Hematopoietic multipotent progenitor cell treated with erythropoietin and hydrocortisone succinate and interleukin-3 and kit ligand, for 8 days (in vitro differentiated cells): Measurements from ENCODE around the gene CBX4.

Experiments used
- DNase-seq: peaks from one replicate; pipeline ENCODE4 v3.0.0-alpha.2; 2015

The CBX4 gene

DNA sequence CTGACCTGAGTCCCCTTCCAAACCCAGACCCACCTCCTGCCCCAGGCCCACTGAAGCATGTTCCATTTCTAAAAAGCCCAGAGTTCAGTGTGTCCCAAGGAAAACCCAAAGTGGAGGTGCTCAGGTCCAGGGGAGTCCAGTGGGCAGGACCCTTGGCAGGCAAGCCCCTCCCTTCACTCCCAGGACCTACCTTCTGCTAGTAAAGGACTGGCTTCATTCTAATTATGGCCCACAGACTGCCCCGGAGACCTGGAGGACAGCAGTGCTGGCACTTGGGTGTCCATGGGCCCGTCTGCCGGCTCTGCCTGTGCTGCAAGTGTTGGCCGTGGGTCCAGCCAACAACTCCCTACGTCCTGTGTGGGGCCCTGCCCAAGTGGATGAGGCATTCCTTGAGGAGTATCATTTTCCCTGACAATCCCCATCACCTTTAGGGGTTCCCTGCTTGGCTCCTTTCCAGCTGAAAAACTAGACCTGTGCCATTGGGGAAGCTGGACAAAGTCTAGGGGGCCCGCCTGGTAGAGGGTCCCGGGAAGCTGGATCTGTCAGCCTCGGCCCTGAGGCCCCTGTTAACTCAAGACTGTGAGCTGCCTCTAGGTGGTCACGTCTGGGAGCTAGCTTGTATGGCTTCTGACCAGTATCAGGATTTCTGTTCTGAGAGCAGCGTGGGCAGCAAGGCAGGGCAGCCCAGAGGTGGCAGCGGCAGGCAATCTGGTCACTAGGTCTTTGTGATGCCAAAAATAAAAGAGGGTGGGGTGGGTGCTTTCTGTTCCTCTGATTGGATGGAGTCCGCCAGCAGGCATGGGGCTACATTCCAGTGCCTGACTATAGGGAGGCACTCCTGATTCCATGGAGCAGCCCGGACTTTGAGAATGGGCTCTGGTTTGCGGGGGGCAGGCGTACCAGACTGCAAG is 53.1 kb downstream of the CBX4 start:
- DNase-seq = no peak

DNA sequence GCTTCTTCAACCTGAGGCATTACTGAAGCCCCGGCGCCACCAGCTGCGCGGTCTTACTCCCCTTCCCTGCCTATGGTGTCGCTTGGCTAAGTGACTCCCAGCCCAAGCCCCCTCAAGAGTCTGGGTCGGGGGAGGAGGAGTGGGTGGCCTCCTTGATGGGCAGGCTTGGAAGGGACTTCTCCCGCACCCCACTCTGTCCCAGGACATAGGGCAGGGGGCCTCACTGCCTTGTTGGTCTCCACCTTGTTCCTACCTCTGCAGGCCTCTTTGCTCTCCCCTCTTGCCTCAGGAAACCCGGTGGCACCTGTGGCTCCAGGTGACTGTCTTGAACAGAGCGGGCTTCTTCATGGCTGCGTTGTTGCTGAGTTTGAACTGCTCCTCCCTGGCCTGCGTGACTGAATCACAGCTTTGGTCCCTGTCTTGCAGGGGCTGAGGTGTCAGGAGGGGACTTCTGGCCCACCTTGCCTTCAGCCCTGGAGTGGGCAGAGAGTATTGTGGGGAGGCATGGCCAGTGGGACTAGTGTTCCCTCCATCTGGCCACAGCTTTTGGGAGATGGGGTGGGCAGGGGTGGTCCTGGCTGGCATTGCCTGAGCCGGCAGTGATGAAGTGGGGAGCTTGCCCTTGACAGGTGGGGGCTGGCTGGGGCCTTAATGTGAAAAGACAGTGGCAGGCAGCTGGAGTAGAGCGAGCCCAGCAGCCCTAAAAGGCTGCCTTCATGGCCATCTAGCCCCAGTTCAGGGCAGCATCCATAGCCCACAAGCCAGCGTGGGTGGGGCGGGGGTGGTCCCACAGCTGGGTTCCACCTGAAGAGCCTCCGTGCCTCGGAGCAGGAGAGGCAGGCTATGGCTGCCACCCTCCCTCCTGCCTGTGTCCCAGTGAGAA is 54.0 kb downstream of the CBX4 start:
- DNase-seq = no peak

DNA sequence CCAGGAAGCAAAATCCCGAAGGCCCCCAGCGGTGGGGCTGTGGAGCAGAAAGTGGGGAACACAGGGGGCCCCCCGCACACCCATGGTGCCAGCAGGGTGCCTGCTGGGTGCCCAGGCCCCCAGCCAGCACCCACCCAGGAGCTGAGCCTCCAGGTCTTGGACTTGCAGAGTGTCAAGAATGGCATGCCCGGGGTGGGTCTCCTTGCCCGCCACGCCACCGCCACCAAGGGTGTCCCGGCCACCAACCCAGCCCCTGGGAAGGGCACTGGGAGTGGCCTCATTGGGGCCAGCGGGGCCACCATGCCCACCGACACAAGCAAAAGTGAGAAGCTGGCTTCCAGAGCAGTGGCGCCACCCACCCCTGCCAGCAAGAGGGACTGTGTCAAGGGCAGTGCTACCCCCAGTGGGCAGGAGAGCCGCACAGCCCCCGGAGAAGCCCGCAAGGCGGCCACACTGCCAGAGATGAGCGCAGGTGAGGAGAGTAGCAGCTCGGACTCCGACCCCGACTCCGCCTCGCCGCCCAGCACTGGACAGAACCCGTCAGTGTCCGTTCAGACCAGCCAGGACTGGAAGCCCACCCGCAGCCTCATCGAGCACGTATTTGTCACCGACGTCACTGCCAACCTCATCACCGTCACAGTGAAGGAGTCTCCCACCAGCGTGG is 54.8 kb downstream of the CBX4 start:
- DNase-seq = no peak

GRCh38 chr17:79783891-79784290 is 55.3 kb downstream of the CBX4 start:
- DNase-seq = no peak
